DND-41 (cell line): ENCODE measurements around the gene GPRC5D.

ENCODE experiments used
- ATAC-seq: fragments of 200-7000 bp; cut with Tn5 transposase; 3 replicates; pipeline ENCODE4 v1.9.1; 2021; ENCODE audit warnings: low read depth; ENCODE audit not compliant: insufficient read depth
- DNase-seq: peaks from one replicate; pipeline ENCODE4 v3.0.0-alpha.2; 2020
- H2AFZ ChIP-seq: 2 replicates; pipeline ENCODE4 v1.6.0; 2012; ENCODE audit warnings: low read depth, low read length
- H3K27ac ChIP-seq: 2 replicates; pipeline ENCODE4 v1.5.1; 2012; ENCODE audit warnings: low read length, inconsistent platforms
- H3K27me3 ChIP-seq: fragments of 200-600 bp; sonication (generic); 2 replicates; pipeline ENCODE4 v1.6.0; 2012; ENCODE audit warnings: low read length, mild to moderate bottlenecking, inconsistent platforms; ENCODE audit not compliant: insufficient read depth, poor library complexity
- H3K36me3 ChIP-seq: 2 replicates; pipeline ENCODE4 v1.5.1; 2012; ENCODE audit warnings: low read length, inconsistent platforms; ENCODE audit not compliant: insufficient read depth
- H3K4me1 ChIP-seq: 2 replicates; pipeline ENCODE4 v1.5.1; 2012; ENCODE audit warnings: mild to moderate bottlenecking, low read length; ENCODE audit not compliant: insufficient read depth
- H3K4me2 ChIP-seq: 2 replicates; pipeline ENCODE4 v1.6.0; 2012; ENCODE audit warnings: mild to moderate bottlenecking, moderate library complexity, low read length, inconsistent platforms; ENCODE audit not compliant: insufficient read depth
- H3K4me3 ChIP-seq, 2 experiments: fragments of 200-600 bp in 1 of 2; shearing (Covaris generic) in 1 of 2; 2 replicates each; pipeline ENCODE4 v1.5.1; 2012 to 2016; ENCODE audit warnings: inconsistent platforms in 2 of 2, low read length in 2 of 2, mild to moderate bottlenecking in 2 of 2, low read depth in 1 of 2, moderate library complexity in 1 of 2
- H3K79me2 ChIP-seq: 2 replicates; pipeline ENCODE4 v1.6.0; 2012; ENCODE audit warnings: low read length, inconsistent platforms; ENCODE audit not compliant: insufficient read depth
- H3K9ac ChIP-seq: 2 replicates; pipeline ENCODE4 v1.6.0; 2012; ENCODE audit warnings: low read depth, mild to moderate bottlenecking, inconsistent platforms, low read length, moderate library complexity
- H3K9me3 ChIP-seq: 2 replicates; pipeline ENCODE4 v1.5.1; 2012; ENCODE audit warnings: low read length, moderate library complexity, mild to moderate bottlenecking, inconsistent platforms; ENCODE audit not compliant: insufficient read depth, severe bottlenecking
- H4K20me1 ChIP-seq: 2 replicates; pipeline ENCODE4 v1.6.0; 2012; ENCODE audit warnings: low read length; ENCODE audit not compliant: insufficient read depth
- CTCF ChIP-seq: IDR thresholded peaks from 2 replicates; pipeline ENCODE4 v1.5.1; 2012; ENCODE audit warnings: borderline replicate concordance, low read length, moderate library complexity, mild to moderate bottlenecking; ENCODE audit not compliant: poor library complexity, severe bottlenecking; ENCODE audit errors: extremely low read depth
- EZH2 ChIP-seq: IDR thresholded peaks from 3 replicates; pipeline ENCODE4 v1.6.1; 2012; ENCODE audit warnings: borderline replicate concordance, low read depth, mild to moderate bottlenecking, moderate library complexity, low read length, inconsistent platforms; ENCODE audit not compliant: severe bottlenecking

The GPRC5D gene

GRCh38 chr12:12954878-12955625 is 3.1 kb upstream of the GPRC5D start:
- no peaks in the 10 kb centered on the region for H4K20me1 ChIP-seq
- no peak for TF ChIP-seq CTCF
- no peak for TF ChIP-seq EZH2
- H3K9ac ChIP-seq, result no peak overlapping the region
- no peak overlapping the region for H3K4me3 ChIP-seq
- H3K27me3 ChIP-seq, result peaks cover 3% of the 10 kb centered on the region
- no peaks in the 10 kb centered on the region for H3K4me1 ChIP-seq
- H3K27ac ChIP-seq, result no peak overlapping the region
- no peaks in the 10 kb centered on the region for H3K79me2 ChIP-seq
- H2AFZ ChIP-seq, result no peak overlapping the region
- DNase-seq, result no peak
- no peak for ATAC-seq
- no peak overlapping the region for H3K4me2 ChIP-seq
- no peaks in the 10 kb centered on the region for H3K36me3 ChIP-seq
- no peaks in the 10 kb centered on the region for H3K9me3 ChIP-seq

- TF ChIP-seq CTCF (no peak), EZH2 (no peak)
- Histone ChIP-seq H3K9me3 (no peaks in the 10 kb centered on the region), H3K4me2 (no peak overlapping the region), H4K20me1 (no peaks in the 10 kb centered on the region), H3K27ac (no peak overlapping the region), H2AFZ (no peak overlapping the region), H3K4me1 (no peaks in the 10 kb centered on the region), H3K36me3 (no peaks in the 10 kb centered on the region), H3K27me3 (peaks cover 3% of the 10 kb centered on the region), H3K4me3 (no peak overlapping the region), H3K79me2 (no peaks in the 10 kb centered on the region), H3K9ac (no peak overlapping the region)
- ATAC-seq (no peak), DNase-seq (no peak)
Observed at GRCh38 chr12:12954356-12954755, 2.4 kb upstream of the GPRC5D start.

GRCh38 chr12:12951504-12951903 is 466 bp downstream of the GPRC5D start:
- TF ChIP-seq CTCF (no peak), EZH2 (no peak)
- no peak overlapping the region for H3K4me3 ChIP-seq
- no peak overlapping the region for H3K9ac ChIP-seq
- H3K4me1 ChIP-seq, result no peaks in the 10 kb centered on the region
- H3K36me3 ChIP-seq, result no peaks in the 10 kb centered on the region
- H2AFZ ChIP-seq, result no peak overlapping the region
- no peaks in the 10 kb centered on the region for H4K20me1 ChIP-seq
- H3K9me3 ChIP-seq, result no peaks in the 10 kb centered on the region
- H3K4me2 ChIP-seq, result no peak overlapping the region
- H3K27me3 ChIP-seq, result peaks cover 3% of the 10 kb centered on the region
- H3K27ac ChIP-seq, result no peak overlapping the region
- no peak for DNase-seq
- ATAC-seq, result no peak
- H3K79me2 ChIP-seq, result no peaks in the 10 kb centered on the region

GRCh38 chr12:12947902-12948301 is 4.1 kb downstream of the GPRC5D start:
- Histone ChIP-seq H3K4me3 (no peak overlapping the region), H3K4me2 (no peak overlapping the region), H3K27ac (no peak overlapping the region), H3K4me1 (no peaks in the 10 kb centered on the region), H3K9ac (no peak overlapping the region), H2AFZ (no peak overlapping the region), H3K9me3 (no peaks in the 10 kb centered on the region), H3K79me2 (no peaks in the 10 kb centered on the region), H4K20me1 (no peaks in the 10 kb centered on the region), H3K27me3 (no peaks in the 10 kb centered on the region), H3K36me3 (no peaks in the 10 kb centered on the region)
- TF ChIP-seq EZH2, result no peak
- TF ChIP-seq CTCF, result no peak
- ATAC-seq, result no peak
- no peak for DNase-seq
